Right renal pelvis (tissue), 4 donors: ENCODE data around the gene TXLNG. TPM values are rescaled to one million over a fixed set of nuclear protein-coding genes. Genes with fewer than 3 reads are reported as not detected.
"Not testable (repeated sequence)": the region's sequence is repeated elsewhere in the genome, so short reads cannot be mapped to it uniquely, and the experiment has no call there.

Source experiments
- DNase-seq, 4 donors: peaks; one replicate each; pipeline ENCODE4 v3.0.0-alpha.2; 2013; ENCODE audit warnings: low read depth in 4 of 4, low spot score in 3 of 4, missing footprints in 1 of 4
- polyA plus RNA-seq, 4 donors: library from polyadenylated mRNA; unstranded; fragments of 120-200 nt; gene quantifications; one replicate each; pipeline ENCODE4 v1.2.1, GENCODE V29; 2013; ENCODE audit not compliant: insufficient read length in 4 of 4

TXLNG gene
- polyA plus RNA-seq, 4 donors: 14.2 to 17.7 (median 16.2) TPM

GRCh38 chrX:16836371-16836770 is 50.1 kb downstream of the TXLNG start:
- no peak for DNase-seq

DNA sequence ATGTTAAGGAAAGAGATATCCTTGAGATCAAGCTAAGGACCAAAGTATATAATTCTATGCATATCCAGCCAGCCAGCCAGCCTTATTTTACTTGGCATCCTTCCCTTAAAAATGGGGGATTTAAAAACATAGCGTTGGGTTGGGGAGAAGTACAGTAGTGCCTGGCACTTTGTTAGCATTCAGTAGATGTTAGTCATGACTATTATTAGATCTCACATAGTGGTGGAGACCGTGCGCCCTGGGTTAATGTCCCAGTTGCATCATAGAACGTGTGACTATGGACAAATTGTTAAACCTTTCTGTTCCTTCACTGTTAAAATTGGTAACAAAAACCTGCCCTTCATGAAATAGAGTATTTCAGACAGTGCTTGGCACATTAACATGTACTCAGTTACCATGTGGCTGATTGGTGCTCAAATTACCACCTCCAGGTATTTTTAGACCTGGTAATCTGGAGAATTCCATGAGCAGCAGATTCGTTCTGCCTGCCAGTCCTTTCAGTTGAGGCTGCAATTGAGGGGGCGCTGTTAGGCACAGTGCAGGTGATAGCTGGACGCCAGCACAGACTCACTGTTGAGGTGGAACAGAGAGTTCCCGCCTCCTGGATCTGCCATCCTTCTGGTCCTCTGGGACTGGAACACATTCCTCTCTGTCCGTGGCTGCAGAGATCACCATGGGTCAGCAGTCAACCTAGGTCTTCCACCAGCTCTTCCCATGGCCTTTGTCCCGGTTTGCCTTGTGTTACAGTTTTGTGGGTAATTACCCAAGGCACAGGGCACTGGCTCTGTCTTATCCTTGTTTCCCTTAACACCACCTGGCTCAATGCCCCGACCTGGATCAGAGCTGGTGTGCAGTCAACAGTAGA is 52.2 kb downstream of the TXLNG start:
- no peak for DNase-seq

DNA sequence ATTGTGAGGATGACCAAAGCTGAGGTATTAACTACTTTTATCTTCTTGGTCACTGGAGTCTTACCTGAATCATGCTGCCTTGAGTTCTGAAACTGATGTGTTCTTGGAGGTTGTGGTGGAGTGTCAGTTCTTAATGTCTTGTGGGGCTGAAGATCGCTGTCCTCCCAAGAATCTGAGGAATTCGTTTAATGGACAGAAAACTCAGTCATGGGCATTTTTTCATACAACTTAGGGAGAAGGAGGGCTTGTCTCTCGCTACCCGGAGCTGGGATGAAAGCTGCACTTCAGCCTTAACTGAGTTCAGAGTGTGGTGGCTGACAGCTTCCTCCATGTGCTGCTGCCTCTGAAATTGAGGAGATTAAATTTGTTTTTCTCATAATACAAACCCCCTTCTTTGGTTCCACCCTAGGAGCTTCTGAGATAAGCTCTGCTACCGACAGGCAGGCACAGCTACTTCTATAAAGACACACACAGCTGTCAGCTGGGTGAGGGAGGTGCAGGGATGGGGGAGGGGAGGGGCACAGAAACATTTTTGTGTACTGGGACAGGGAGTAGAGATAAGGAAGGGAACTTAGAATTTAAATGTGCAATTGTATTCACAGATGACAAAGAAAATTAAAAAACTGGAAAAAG is 53.1 kb downstream of the TXLNG start:
- no peak for DNase-seq

GRCh38 chrX:16839852-16840460 is 53.7 kb downstream of the TXLNG start:
- no peak for DNase-seq

GRCh38 chrX:16842684-16843083 is 56.4 kb downstream of the TXLNG start:
- DNase-seq: no peak

DNA sequence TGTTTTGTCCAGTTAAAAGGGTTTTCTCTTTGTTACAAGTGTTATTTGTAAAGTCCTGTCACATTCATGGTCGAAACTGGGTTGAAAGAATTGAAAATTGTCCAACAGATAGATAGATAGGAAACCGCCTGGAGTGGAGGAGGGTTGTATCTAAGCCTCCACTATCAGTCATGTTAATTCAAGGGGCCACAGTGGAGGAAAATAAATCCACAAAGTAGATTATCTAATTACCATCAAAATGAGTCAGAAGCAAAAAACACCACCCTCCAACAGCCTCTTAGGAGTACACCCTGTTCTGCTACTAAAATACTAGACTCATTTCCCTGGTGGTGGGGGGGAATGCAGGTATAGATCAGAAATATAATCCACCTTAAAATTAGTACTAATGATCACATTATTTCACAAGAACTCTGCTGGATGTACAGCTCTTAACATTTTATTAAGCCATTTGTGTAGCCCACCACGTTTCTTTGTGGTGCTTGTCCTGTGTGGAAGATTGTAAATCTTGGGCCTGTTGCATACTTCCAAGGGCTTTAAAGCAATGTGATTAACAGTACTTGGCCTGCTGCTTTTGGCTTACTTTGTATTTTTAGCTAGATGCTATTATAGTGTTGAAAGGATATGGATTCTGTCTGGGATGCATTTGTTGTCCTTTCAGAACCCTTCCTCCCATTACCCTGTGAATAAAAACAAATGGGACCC is 57.1 kb downstream of the TXLNG start:
- no peak for DNase-seq

- no peak for DNase-seq
These were observed 59.4 kb downstream of the TXLNG start for GRCh38 chrX:16845686-16846085.

GRCh38 chrX:16848541-16848940 is 62.3 kb downstream of the TXLNG start:
- DNase-seq: no peak

GRCh38 chrX:16851421-16851820 is 65.2 kb downstream of the TXLNG start:
- no peak for DNase-seq

DNA sequence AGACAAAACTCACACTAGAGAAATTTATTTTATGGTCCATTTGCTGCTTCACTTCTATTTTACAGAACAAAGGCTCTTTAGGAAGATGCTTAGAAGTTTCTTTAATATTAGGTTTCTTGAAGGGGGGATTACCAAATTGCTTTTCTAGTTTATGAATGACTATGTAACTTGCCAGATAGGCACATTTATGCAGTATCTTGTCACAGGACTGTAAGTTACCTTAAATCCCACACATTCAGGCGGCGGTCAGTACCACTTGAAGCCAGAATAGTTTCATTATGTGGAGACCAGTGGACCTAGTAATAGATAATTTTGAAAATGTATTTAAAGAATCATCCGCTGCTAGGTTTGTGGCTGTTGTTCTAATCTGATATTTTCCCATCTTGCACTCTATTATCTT is 65.6 kb downstream of the TXLNG start:
- no peak for DNase-seq

DNA sequence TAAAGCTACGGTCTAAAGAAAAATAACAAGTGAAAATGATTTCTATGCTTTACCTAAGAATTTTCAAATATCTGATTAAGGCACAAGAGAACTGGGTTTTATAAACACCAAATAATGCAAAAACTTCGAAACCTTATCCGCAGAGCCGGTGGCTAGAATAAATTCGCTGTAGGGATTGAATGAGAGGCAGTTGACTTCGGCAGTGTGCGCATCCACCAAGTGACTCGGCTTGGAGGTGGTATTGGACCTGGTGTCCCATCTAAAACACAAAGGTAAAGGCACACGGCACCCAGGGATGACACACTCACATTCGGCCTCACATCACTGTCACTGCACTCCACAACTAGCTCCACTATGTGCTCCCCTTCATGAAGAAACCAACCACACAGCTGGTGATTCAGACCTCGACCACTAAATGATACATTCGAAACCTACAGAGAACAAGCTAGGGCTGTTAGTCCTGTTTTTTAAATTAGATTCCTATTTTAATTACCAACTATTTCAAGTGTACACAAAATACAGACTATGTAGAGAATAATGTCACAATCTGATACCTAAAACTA is 66.4 kb downstream of the TXLNG start:
- no peak for DNase-seq

DNA sequence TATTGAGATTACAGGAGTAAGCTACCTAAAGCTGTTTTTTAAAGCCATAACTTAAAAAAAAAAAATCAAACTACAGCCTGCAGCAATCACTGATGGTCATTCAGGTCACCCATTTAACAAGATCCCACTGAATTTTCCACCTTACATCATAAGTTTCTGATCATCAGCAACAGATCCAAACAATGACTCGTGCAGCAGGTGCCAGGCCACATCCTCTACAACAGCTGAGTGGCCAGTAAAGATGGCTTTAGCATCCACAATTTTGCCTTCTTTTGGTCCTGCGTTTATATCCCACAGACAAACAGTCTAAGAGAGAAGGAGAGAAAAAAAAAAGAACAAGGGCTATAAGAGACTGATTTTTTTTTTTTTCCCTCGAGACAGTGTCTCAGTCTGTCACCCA is 67.3 kb downstream of the TXLNG start:
- DNase-seq: no peak

DNA sequence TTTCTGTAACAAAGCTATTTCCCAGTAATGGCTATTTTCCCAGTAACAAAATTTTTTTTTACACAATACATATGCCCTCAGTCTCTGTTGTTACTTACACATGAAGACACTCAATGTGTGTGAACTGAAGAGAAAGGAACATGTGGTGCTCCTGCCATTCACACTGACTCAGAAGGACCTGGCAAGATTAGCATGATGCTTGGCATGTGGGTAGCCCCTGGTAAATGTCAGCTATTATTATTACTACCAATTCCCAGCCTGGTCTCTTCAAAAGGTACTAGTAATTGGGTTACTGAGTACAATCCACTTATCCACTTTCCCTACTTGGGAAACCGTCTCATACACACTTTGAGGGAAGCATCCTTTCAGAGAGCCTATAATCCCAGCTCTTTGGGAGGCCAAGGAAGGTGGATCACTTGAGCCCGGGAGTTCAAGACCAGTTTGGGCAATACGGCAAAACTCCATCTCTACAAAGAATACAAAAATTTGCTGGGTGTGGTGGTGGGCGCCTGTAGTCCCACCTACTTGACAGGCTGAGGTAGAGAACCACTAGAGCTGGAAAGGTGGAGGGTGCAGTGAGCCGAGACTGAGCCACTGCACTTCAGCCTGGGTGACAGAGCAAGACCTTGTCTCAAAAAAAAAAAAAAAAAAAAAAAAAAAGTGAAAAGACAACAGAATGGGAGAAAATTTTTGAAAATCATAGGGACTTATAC is 69.3 kb downstream of the TXLNG start:
- no peak for DNase-seq

GRCh38 chrX:16856076-16856404 is 69.8 kb downstream of the TXLNG start:
- DNase-seq: not testable (repeated sequence)

DNA sequence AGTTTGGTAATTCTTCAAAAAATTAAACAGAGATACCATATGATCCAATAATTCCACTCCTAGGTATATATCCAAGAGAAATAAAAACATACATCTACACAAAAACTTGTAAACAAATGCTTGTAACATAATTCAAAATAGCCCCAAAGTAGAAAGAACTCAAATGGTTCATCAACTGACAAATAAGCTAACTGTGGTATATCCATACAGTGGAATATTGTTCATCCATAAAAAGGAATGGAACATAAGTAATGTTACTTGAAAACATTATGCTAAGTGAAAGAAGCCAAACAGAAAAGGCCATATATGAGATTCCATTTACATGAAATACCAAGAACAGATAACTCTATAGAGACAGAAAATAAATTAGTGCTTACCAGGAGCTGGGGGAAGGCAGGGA is 70.5 kb downstream of the TXLNG start:
- DNase-seq: no peak

DNA sequence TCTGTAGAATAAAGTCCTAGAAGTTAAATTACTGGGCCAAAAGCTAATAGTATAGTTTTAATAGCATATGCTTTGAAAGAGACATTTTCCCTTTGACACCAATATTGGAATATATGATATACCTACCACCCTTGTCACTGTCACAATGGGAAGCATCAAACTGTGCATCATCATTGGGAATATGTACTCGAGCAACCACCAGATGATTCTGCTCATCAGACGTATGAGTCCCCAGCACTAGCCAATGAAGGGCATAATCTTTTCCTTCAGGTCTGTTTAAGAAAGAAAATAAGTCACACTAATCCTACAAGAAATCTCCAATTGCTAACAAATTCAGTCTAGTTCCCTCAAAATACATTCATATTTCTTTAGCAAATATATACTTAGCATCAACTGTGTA is 76.6 kb downstream of the TXLNG start:
- no peak for DNase-seq

GRCh38 chrX:16867947-16868346 is 81.7 kb downstream of the TXLNG start:
- no peak for DNase-seq

- DNase-seq: no peak
These were observed 82.7 kb downstream of the TXLNG start for GRCh38 chrX:16868920-16869319.

- DNase-seq: no peak
These were observed 83.3 kb downstream of the TXLNG start for GRCh38 chrX:16869393-16870094.
